GM12875 (cell line): ENCODE data around the gene KCNT1.
A peak's percentile ranks its signal among the peaks of the same experiment; 100 is the strongest.

Experiments used
- H3K4me3 ChIP-seq: one replicate; pipeline ENCODE4 v1.5.1; 2011; ENCODE audit warnings: low read depth, low read length, control low read depth
- CTCF ChIP-seq: IDR thresholded peaks from 2 replicates; pipeline ENCODE4 v1.5.1; 2011; ENCODE audit warnings: low read depth, mild to moderate bottlenecking, control low read depth, inconsistent platforms, low read length, moderate library complexity, borderline replicate concordance; ENCODE audit not compliant: insufficient read depth

Gene KCNT1

DNA sequence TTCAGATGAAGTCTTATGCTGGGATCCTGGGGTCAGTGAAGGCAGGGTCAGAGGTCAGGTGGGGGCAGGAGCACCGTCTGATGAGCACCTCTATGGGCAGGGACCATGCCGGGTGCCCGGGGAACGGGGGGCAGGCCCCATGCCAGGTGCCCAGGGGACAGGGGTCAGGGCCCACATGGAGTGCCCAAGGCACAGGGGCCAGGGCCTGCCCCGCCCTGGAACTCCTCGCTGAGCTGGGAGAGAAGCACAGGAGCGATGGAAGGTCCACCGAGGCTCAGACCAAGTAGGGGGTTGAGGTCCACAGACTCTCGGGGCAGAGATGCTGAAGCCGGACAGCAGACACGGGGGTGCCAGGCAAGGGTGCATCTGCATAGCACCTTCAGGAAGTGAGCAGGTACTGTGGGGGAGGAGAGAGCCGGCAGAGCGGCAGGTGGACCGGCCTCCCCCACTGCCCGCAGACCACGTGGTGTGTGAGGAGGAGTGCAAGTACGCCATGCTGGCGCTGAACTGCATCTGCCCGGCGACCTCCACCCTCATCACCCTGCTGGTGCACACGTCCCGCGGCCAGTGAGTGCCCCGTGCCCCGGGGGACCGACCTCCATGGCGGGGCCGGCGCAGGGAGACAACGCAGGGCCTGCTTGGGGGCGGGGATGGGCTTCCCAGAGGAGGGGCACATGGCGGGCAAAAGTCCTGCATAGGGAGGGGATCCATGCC, 67.7 kb downstream of the KCNT1 start:
- H3K4me3 ChIP-seq: no peak overlapping the region
- no peak for TF ChIP-seq CTCF

- H3K4me3 ChIP-seq: no peak overlapping the region
- TF ChIP-seq CTCF: no peak
These were observed 68.2 kb downstream of the KCNT1 start for GRCh38 chr9:135770203-135770535.

GRCh38 chr9:135770771-135771170, 68.8 kb downstream of the KCNT1 start:
- TF ChIP-seq CTCF: no peak
- no peak overlapping the region for H3K4me3 ChIP-seq

DNA sequence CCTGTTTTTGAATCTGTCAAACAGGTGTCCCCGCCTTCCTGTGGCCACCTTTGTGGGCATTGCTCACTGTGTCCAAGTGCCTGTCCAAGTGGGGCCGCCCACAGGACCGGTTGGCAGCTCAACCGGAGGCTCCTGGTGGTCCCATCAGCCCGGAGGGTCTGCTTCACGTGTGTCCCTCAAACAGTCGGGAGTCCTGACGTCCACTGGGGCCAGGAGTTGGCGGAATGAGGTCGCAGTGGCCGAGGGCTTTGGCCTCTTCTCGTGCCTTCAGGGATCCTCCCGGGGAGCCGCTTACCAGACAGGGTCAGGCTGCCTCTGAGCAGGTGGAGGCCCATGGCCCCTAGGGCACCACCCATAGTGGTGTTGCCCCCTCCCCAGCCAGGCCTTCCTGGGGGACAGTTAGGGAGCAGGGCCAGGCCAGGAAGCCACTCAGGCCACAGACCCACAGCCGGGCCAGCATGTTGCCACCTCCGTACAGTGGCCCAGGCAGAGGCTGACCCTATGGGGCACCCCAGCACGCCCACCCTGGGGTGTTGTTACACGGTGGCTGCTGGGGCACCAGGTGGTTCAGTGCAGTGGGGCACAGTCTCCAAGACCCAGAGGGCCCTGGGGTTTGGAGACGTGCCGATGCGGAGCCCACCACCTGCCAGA, 69.5 kb downstream of the KCNT1 start:
- no peak overlapping the region for H3K4me3 ChIP-seq
- TF ChIP-seq CTCF: no peak

- no peak overlapping the region for H3K4me3 ChIP-seq
- 0 out of 2 replicates have a peak, but pooled peaks have one; percentile 9 for TF ChIP-seq CTCF
These were observed 70.2 kb downstream of the KCNT1 start for GRCh38 chr9:135772056-135772646.

DNA sequence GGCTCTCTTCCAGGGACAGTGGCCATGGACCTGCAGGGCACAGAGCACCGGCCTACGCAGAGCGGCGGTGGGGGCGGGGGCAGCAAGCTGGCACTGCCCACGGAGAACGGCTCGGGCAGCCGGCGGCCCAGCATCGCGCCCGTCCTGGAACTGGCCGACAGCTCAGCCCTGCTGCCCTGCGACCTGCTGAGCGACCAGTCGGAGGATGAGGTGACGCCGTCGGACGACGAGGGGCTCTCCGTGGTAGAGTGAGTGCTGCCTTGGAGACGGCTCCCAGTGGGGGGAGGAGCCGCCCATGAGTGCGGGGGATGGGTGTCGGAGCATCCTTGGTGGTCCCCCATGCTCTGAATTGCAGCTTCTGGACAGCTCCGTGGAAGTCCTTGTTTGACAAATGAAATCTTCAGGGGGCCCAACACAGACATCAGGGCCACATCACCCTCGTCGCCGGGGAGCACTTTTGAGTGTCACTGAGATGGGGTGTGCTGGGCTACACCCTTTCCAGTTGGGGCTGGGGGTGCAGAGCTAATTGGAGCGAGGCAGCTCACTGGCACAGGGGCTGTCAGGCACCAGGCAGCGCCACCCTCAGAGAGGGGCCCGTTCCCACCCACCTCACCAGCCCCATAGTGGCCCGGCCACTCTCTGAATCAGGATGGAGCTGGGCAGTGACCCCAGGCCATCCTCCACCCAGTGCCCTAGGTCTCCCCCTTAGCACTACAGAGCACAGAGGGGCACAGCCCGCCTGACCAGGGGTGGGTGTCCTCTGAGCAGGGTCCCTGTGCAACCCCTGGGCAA, 70.9 kb downstream of the KCNT1 start:
- no peak overlapping the region for H3K4me3 ChIP-seq
- no peak for TF ChIP-seq CTCF
